GM12878 (cell line): Measurements from ENCODE around the gene ZC3H6. TPM values are rescaled to one million over a fixed set of nuclear protein-coding genes. Genes with fewer than 3 reads are reported as not detected.

Experiments used
- CREB1 ChIP-seq: IDR thresholded peaks from 2 replicates; pipeline ENCODE4 v1.6.1; 2012; ENCODE audit warnings: low read depth, mild to moderate bottlenecking, inconsistent platforms
- E4F1 ChIP-seq: fragments of 450-650 bp; IDR thresholded peaks from 2 replicates; pipeline ENCODE4 v1.6.1; 2018; ENCODE audit warnings: borderline replicate concordance, mild to moderate bottlenecking; ENCODE audit not compliant: partially characterized antibody
- KDM1A ChIP-seq: fragments of 200-600 bp; sonication (generic); IDR thresholded peaks from 2 replicates; pipeline ENCODE4 v1.6.1; 2016; ENCODE audit warnings: borderline replicate concordance
- MAX ChIP-seq: IDR thresholded peaks from 2 replicates; pipeline ENCODE4 v1.6.1; 2012; ENCODE audit warnings: low read depth, low read length, improper control_type of control experiment
- NBN ChIP-seq: fragments of 450-650 bp; IDR thresholded peaks from 2 replicates; pipeline ENCODE4 v1.6.1; 2016
- SPI1 ChIP-seq: IDR thresholded peaks from 2 replicates; pipeline ENCODE4 v1.6.1; 2011; ENCODE audit warnings: low read depth, mild to moderate bottlenecking, low read length, moderate library complexity, borderline replicate concordance; ENCODE audit not compliant: insufficient read depth
- TARDBP ChIP-seq: IDR thresholded peaks from 2 replicates; pipeline ENCODE4 v1.6.1; 2016; ENCODE audit warnings: borderline replicate concordance
- TCF7 ChIP-seq: IDR thresholded peaks from 2 replicates; pipeline ENCODE4 v1.6.1; 2014; ENCODE audit warnings: antibody characterized with exemption, borderline replicate concordance
- ZBTB11 ChIP-seq: fragments of 450-650 bp; formaldehyde crosslinking; IDR thresholded peaks from 2 replicates; pipeline ENCODE4 v1.5.0; 2022; ENCODE audit warnings: mild to moderate bottlenecking, missing genetic modification characterization
- ZBTB40 ChIP-seq: fragments of 450-650 bp; IDR thresholded peaks from 2 replicates; pipeline ENCODE4 v1.6.1; 2016; ENCODE audit warnings: mild to moderate bottlenecking, moderate library complexity, borderline replicate concordance
- ZNF687 ChIP-seq: fragments of 450-650 bp; IDR thresholded peaks from 2 replicates; pipeline ENCODE4 v1.6.1; 2017; ENCODE audit warnings: mild to moderate bottlenecking, moderate library complexity
- polyA plus RNA-seq, 11 experiments: library from polyadenylated mRNA; depleted of rRNA in 4 of 11; unstranded in 6 of 11; stranded (reverse) in 5 of 11; fragments of >200 nt; fragmentation: Nextera tagmentation in 4 of 11; fragmentation: Illumina TruSeq in 1 of 11; extraction: Ambion mirVana in 4 of 11; extraction: Trizol in 1 of 11; gene quantifications; 1 replicate in 1 of 11; 2 replicates in 10 of 11; pipeline versions ENCODE4 v1.2.1 to v1.2.3, GENCODE V29; 2011 to 2016; ENCODE audit warnings: inconsistent platforms in 2 of 11, missing spikeins in 2 of 11, low read depth in 1 of 11
- total RNA-seq, 4 experiments: library from RNA; depleted of rRNA in 3 of 4; stranded (reverse); fragments of >200 nt in 3 of 4; fragmentation: Illumina TruSeq in 1 of 4; extraction: Trizol in 1 of 4; gene quantifications; 2 replicates each; pipeline versions ENCODE4 v1.2.1 to v1.2.3, GENCODE V29; 2013 to 2021

Gene ZC3H6
- total and polyA plus RNA-seq, 10 of the 15 experiments (the other 5 are each of a cell fraction or from before 2014, with no cell fraction given): 0.53 to 4.7 (median 1.9) TPM

GRCh38 chr2:112275887-112276773 lies 733 bp downstream of the ZC3H6 start (continued):
- TF ChIP-seq ZBTB11 (CRISPR knock-in tag) (no peak), TARDBP (no peak), KDM1A (no peak), NBN (no peak), E4F1 (no peak), ZBTB40 (peak; percentile 19; the same call in 1 of the 2 replicates), MAX (no peak), TCF7 (no peak), ZNF687 (no peak), SPI1 (no peak), CREB1 (peak; percentile 70)
